ENCODE results near the gene ZSWIM9. TPM values are rescaled to one million over a fixed set of nuclear protein-coding genes. Genes with fewer than 3 reads are reported as not detected.

Gene ZSWIM9
- total RNA-seq, 1 donor from 2014 or later, result 8.8 TPM

GRCh38 chr19:48181505-48181904 lies 11.0 kb downstream of the ZSWIM9 start:
- H3K27me3 Mint-ChIP-seq (ENCODE audit: unreplicated experiment), result peaks cover 7% of the 10 kb centered on the region
- no peak for TF ChIP-seq CTCF (IDR thresholded peaks at IDR 0.05; ENCODE audit: unreplicated experiment)
- peak overlapping the region; percentile 11 for H3K4me3 Mint-ChIP-seq (ENCODE audit: unreplicated experiment)
- no peak overlapping the region for H3K27ac Mint-ChIP-seq (ENCODE audit: unreplicated experiment)
- peaks cover 10% of the 10 kb centered on the region for H3K9me3 Mint-ChIP-seq (ENCODE audit: unreplicated experiment)
- no peak for DNase-seq (ENCODE audit: low spot score)
- peaks cover 37% of the 10 kb centered on the region for H3K36me3 Mint-ChIP-seq (ENCODE audit: low read depth, unreplicated experiment)
- no peaks in the 10 kb centered on the region for H3K4me1 Mint-ChIP-seq (ENCODE audit: unreplicated experiment)

GRCh38 chr19:48182434-48182833 lies 12.0 kb downstream of the ZSWIM9 start:
- TF ChIP-seq CTCF (IDR thresholded peaks at IDR 0.05; ENCODE audit: unreplicated experiment), result no peak
- Mint-ChIP-seq H3K9me3 (ENCODE audit: unreplicated experiment) (peaks cover 10% of the 10 kb centered on the region), H3K4me3 (ENCODE audit: unreplicated experiment) (no peak overlapping the region), H3K36me3 (ENCODE audit: low read depth, unreplicated experiment) (peaks cover 37% of the 10 kb centered on the region), H3K27ac (ENCODE audit: unreplicated experiment) (no peak overlapping the region), H3K4me1 (ENCODE audit: unreplicated experiment) (no peaks in the 10 kb centered on the region), H3K27me3 (ENCODE audit: unreplicated experiment) (peaks cover 7% of the 10 kb centered on the region)
- DNase-seq (ENCODE audit: low spot score), result no peak

GRCh38 chr19:48183356-48183755 lies 12.9 kb downstream of the ZSWIM9 start:
- Mint-ChIP-seq H3K27ac (ENCODE audit: unreplicated experiment) (no peak overlapping the region), H3K36me3 (ENCODE audit: low read depth, unreplicated experiment) (peaks cover 42% of the 10 kb centered on the region), H3K27me3 (ENCODE audit: unreplicated experiment) (peaks cover 5% of the 10 kb centered on the region), H3K9me3 (ENCODE audit: unreplicated experiment) (peaks cover 10% of the 10 kb centered on the region), H3K4me3 (ENCODE audit: unreplicated experiment) (no peak overlapping the region), H3K4me1 (ENCODE audit: unreplicated experiment) (no peaks in the 10 kb centered on the region)
- DNase-seq (ENCODE audit: low spot score), result no peak
- no peak for TF ChIP-seq CTCF (IDR thresholded peaks at IDR 0.05; ENCODE audit: unreplicated experiment)

GRCh38 chr19:48186015-48186414 lies 15.5 kb downstream of the ZSWIM9 start:
- Mint-ChIP-seq H3K4me1 (ENCODE audit: unreplicated experiment) (no peaks in the 10 kb centered on the region), H3K27me3 (ENCODE audit: unreplicated experiment) (peaks cover 3% of the 10 kb centered on the region), H3K4me3 (ENCODE audit: unreplicated experiment) (no peak overlapping the region), H3K27ac (ENCODE audit: unreplicated experiment) (no peak overlapping the region), H3K9me3 (ENCODE audit: unreplicated experiment) (peaks cover 8% of the 10 kb centered on the region), H3K36me3 (ENCODE audit: low read depth, unreplicated experiment) (peaks cover 36% of the 10 kb centered on the region)
- TF ChIP-seq CTCF (IDR thresholded peaks at IDR 0.05; ENCODE audit: unreplicated experiment), result no peak
- no peak for DNase-seq (ENCODE audit: low spot score)

GRCh38 chr19:48186541-48186991 lies 16.1 kb downstream of the ZSWIM9 start:
- DNase-seq (ENCODE audit: low spot score), result no peak
- Mint-ChIP-seq H3K27me3 (ENCODE audit: unreplicated experiment) (peaks cover 3% of the 10 kb centered on the region), H3K27ac (ENCODE audit: unreplicated experiment) (no peak overlapping the region), H3K9me3 (ENCODE audit: unreplicated experiment) (peaks cover 2% of the 10 kb centered on the region), H3K36me3 (ENCODE audit: low read depth, unreplicated experiment) (peaks cover 30% of the 10 kb centered on the region), H3K4me3 (ENCODE audit: unreplicated experiment) (no peak overlapping the region), H3K4me1 (ENCODE audit: unreplicated experiment) (no peaks in the 10 kb centered on the region)
- no peak for TF ChIP-seq CTCF (IDR thresholded peaks at IDR 0.05; ENCODE audit: unreplicated experiment)

Data from endothelial cell (in vitro differentiated cells).